ENCODE data around the gene MAP4K1.

- TF ChIP-seq, protein P1, sequence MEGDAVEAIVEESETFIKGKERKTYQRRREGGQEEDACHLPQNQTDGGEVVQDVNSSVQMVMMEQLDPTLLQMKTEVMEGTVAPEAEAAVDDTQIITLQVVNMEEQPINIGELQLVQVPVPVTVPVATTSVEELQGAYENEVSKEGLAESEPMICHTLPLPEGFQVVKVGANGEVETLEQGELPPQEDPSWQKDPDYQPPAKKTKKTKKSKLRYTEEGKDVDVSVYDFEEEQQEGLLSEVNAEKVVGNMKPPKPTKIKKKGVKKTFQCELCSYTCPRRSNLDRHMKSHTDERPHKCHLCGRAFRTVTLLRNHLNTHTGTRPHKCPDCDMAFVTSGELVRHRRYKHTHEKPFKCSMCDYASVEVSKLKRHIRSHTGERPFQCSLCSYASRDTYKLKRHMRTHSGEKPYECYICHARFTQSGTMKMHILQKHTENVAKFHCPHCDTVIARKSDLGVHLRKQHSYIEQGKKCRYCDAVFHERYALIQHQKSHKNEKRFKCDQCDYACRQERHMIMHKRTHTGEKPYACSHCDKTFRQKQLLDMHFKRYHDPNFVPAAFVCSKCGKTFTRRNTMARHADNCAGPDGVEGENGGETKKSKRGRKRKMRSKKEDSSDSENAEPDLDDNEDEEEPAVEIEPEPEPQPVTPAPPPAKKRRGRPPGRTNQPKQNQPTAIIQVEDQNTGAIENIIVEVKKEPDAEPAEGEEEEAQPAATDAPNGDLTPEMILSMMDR (IDR thresholded peaks at IDR 0.05; ENCODE audit: poor library complexity, severe bottlenecking) = no peak
- no peak for TF ChIP-seq SMC3 (conservative IDR thresholded peaks at IDR 0.05; ENCODE audit: poor library complexity)
- TF ChIP-seq EZH2 (IDR thresholded peaks at IDR 0.05; ENCODE audit: borderline replicate concordance, insufficient read depth, low read length, poor library complexity, severe bottlenecking) = no peak
- no peak for TF ChIP-seq EP300 (conservative IDR thresholded peaks at IDR 0.05; ENCODE audit: poor library complexity, severe bottlenecking)
- no peak for TF ChIP-seq MXI1 (conservative IDR thresholded peaks at IDR 0.05; ENCODE audit: poor library complexity, severe bottlenecking)
These were observed 37.7 kb downstream of the MAP4K1 start for GRCh38 chr19:38580080-38580479.
